HG03045 (cell line): ENCODE measurements around the gene PRR33.
A peak's percentile ranks its signal among the peaks of the same experiment; 100 is the strongest.

Source experiments
- ATAC-seq: cut with Tn5 transposase; IDR thresholded peaks from one replicate; pipeline ENCODE4 v1.9.1; 2021; ENCODE audit warnings: mild to moderate bottlenecking, moderate library complexity; ENCODE audit not compliant: unreplicated experiment

The PRR33 gene

GRCh38 chr11:1852877-1853276, 38.8 kb downstream of the PRR33 start, which contains the start of gene LSP1:
Gene LSP1, plus strand, starts transcription at chr11:1853084. Its CDS starts 61 bp downstream, at chr11:1853145.
- peak; percentile 40 for ATAC-seq

- ATAC-seq = no peak
These were observed 39.3 kb downstream of the PRR33 start for GRCh38 chr11:1852271-1852876.

GRCh38 chr11:1851468-1852180, 40.1 kb downstream of the PRR33 start:
- ATAC-seq = no peak

GRCh38 chr11:1848640-1849430, 42.9 kb downstream of the PRR33 start:
- no peak for ATAC-seq

- ATAC-seq = no peak
These were observed 43.6 kb downstream of the PRR33 start for GRCh38 chr11:1847926-1848639.

GRCh38 chr11:1847006-1847735, 44.5 kb downstream of the PRR33 start:
- no peak for ATAC-seq

GRCh38 chr11:1846453-1846932, 45.2 kb downstream of the PRR33 start:
- no peak for ATAC-seq

GRCh38 chr11:1845561-1846452, 45.9 kb downstream of the PRR33 start:
- no peak for ATAC-seq

GRCh38 chr11:1845095-1845429, 46.6 kb downstream of the PRR33 start:
- no peak for ATAC-seq

GRCh38 chr11:1844221-1845094, 47.2 kb downstream of the PRR33 start:
- ATAC-seq = no peak

- ATAC-seq = no peak
These were observed 47.9 kb downstream of the PRR33 start for GRCh38 chr11:1843796-1844195.

GRCh38 chr11:1843098-1843473, 48.6 kb downstream of the PRR33 start:
- no peak for ATAC-seq

GRCh38 chr11:1842149-1843097, 49.3 kb downstream of the PRR33 start:
- no peak for ATAC-seq

- no peak for ATAC-seq
These were observed 50.1 kb downstream of the PRR33 start for GRCh38 chr11:1841511-1842148.

GRCh38 chr11:1840780-1841480, 50.8 kb downstream of the PRR33 start:
- ATAC-seq = no peak
